MV-4-11 (cell line): ENCODE measurements around the gene KLHL17.

ENCODE experiments used
- DNase-seq: peaks from one replicate; lab custom pipeline; 2025; lab: John Stamatoyannopoulos, UW

The KLHL17 gene

GRCh38 chr1:952603-953002 is 7.8 kb upstream of the KLHL17 start:
- DNase-seq: no peak

GRCh38 chr1:953524-954320 is 6.7 kb upstream of the KLHL17 start:
- DNase-seq: no peak

GRCh38 chr1:954927-955326 is 5.5 kb upstream of the KLHL17 start:
- DNase-seq: no peak

- peak; percentile 36 for DNase-seq
These were observed 4.9 kb upstream of the KLHL17 start for GRCh38 chr1:955474-955873.

GRCh38 chr1:956636-957035 is 3.7 kb upstream of the KLHL17 start:
- DNase-seq: no peak

- peak; percentile 78 for DNase-seq
These were observed 1.3 kb upstream of the KLHL17 start, which contains the start of gene NOC2L for GRCh38 chr1:958823-959730. TSS of gene NOC2L (minus strand) at chr1:959256. CDS start at chr1:959240, 16 bp downstream.

- no peak for DNase-seq
These were observed 537 bp upstream of the KLHL17 start for GRCh38 chr1:959731-960362.

- DNase-seq: no peak
These were observed 817 bp downstream of the KLHL17 start for GRCh38 chr1:961132-961669.

GRCh38 chr1:962381-963300 is 2.3 kb downstream of the KLHL17 start:
- DNase-seq: no peak

- no peak for DNase-seq
These were observed 2.9 kb downstream of the KLHL17 start for GRCh38 chr1:963301-963651.

- DNase-seq: no peak
These were observed 3.6 kb downstream of the KLHL17 start for GRCh38 chr1:963746-964525.

- DNase-seq: no peak
These were observed 4.5 kb downstream of the KLHL17 start for GRCh38 chr1:964691-965525.

- DNase-seq: no peak
These were observed 5.2 kb downstream of the KLHL17 start for GRCh38 chr1:965526-966134.

GRCh38 chr1:966135-966703 is 5.8 kb downstream of the KLHL17 start, which contains the start of gene PLEKHN1:
TSS of gene PLEKHN1 (plus strand) at chr1:966482. CDS start at chr1:966532, 50 bp downstream.
- DNase-seq: peak; percentile 46

- DNase-seq: peak; percentile 54
These were observed 6.4 kb downstream of the KLHL17 start for GRCh38 chr1:966704-967300.

GRCh38 chr1:967466-968343 is 7.3 kb downstream of the KLHL17 start:
- DNase-seq: no peak

GRCh38 chr1:969260-969855 is 9.0 kb downstream of the KLHL17 start:
- no peak for DNase-seq
